GM12878 (cell line): ENCODE data around the gene DAPK2. TPM values are rescaled to one million over a fixed set of nuclear protein-coding genes. Genes with fewer than 3 reads are reported as not detected.

Experiments used
- ATAC-seq: fragments of 200-7000 bp; cut with Tn5 transposase; 3 replicates; pipeline ENCODE4 v1.9.1; 2020; ENCODE audit warnings: mild to moderate bottlenecking, moderate library complexity
- BruUV-seq: library from RNA; stranded (reverse); fragments of 400-500 nt; replicated peaks from 2 replicates; lab custom pipeline; 2021; lab: Mats Ljungman, UMichigan
- CTCF ChIA-PET: fragments of 300-600 bp; sonication (Branson Sonifier 250); formaldehyde crosslinking; extraction: SDS; loops from one replicate; lab custom pipeline; 2021; ENCODE audit warnings: inconsistent platforms; lab: Yijun Ruan, JAX
- POLR2A ChIA-PET: fragments of 350-600 bp; formaldehyde crosslinking; extraction: SDS; loops from one replicate; lab custom pipeline; 2021; ENCODE audit warnings: inconsistent platforms; lab: Charles Lee
- RAD21 ChIA-PET: fragments of 300-600 bp; sonication (Branson Sonifier 250); formaldehyde crosslinking; loops from one replicate; lab custom pipeline; 2023; ENCODE audit warnings: antibody characterized with exemption; ENCODE audit not compliant: unreplicated experiment; lab: Charles Lee
- SMC1A ChIA-PET: fragments of 300-600 bp; sonication (Branson Sonifier 250); formaldehyde crosslinking; loops from one replicate; lab custom pipeline; 2023; ENCODE audit not compliant: unreplicated experiment, uncharacterized antibody; lab: Charles Lee
- DNase-seq: peaks from one replicate; pipeline ENCODE4 v3.0.0-alpha.2; 2011; ENCODE audit warnings: low read depth, low spot score
- FAIRE-seq: peaks from 3 replicates; lab custom pipeline; 2011; peaks lifted over from hg19 to GRCh38; lab: Jason Lieb, UNC
- H2AFZ ChIP-seq: 2 replicates; pipeline ENCODE4 v1.6.0; 2011; ENCODE audit warnings: low read depth, low read length, control low read depth; ENCODE audit not compliant: control insufficient read depth
- H3K27ac ChIP-seq: 2 replicates; pipeline ENCODE4 v1.5.1; 2011; ENCODE audit warnings: control low read depth; ENCODE audit not compliant: control insufficient read depth, insufficient read depth
- H3K27me3 ChIP-seq, 2 experiments: replicated peaks in 1 of 2; 2 replicates each; pipeline versions ENCODE4 v1.6.0 to v1.6.1; 2011; ENCODE audit warnings: low read length in 1 of 2; ENCODE audit not compliant: control insufficient read depth in 2 of 2, insufficient read depth in 2 of 2
- H3K36me3 ChIP-seq, 2 experiments: 2 replicates each; pipeline ENCODE4 v1.5.1; 2011; ENCODE audit warnings: low read length in 1 of 2; ENCODE audit not compliant: control insufficient read depth in 2 of 2, insufficient read depth in 2 of 2
- H3K4me1 ChIP-seq: 2 replicates; pipeline ENCODE4 v1.6.1; 2011; ENCODE audit warnings: mild to moderate bottlenecking, low read length, moderate library complexity, mixed read lengths; ENCODE audit not compliant: control insufficient read depth, insufficient read depth
- H3K4me2 ChIP-seq: 2 replicates; pipeline ENCODE4 v1.6.0; 2011; ENCODE audit warnings: control low read depth; ENCODE audit not compliant: control insufficient read depth, insufficient read depth
- H3K4me3 ChIP-seq: fragments of 200-600 bp; sonication (generic); 2 replicates; pipeline ENCODE4 v1.5.1; 2016
- H3K79me2 ChIP-seq: 2 replicates; pipeline ENCODE4 v1.6.0; 2011; ENCODE audit warnings: low read length; ENCODE audit not compliant: control insufficient read depth, insufficient read depth
- H3K9ac ChIP-seq: 2 replicates; pipeline ENCODE4 v1.8.0; 2011; ENCODE audit warnings: low read length, control low read depth, mixed read lengths; ENCODE audit not compliant: control insufficient read depth, insufficient read depth
- H3K9me3 ChIP-seq: replicated peaks from 3 replicates; pipeline ENCODE4 v1.5.1; 2011; ENCODE audit warnings: mild to moderate bottlenecking, low read length; ENCODE audit not compliant: control insufficient read depth, insufficient read depth
- H4K20me1 ChIP-seq: 2 replicates; pipeline ENCODE4 v1.6.0; 2011; ENCODE audit not compliant: control insufficient read depth, insufficient read depth
- BHLHE40 ChIP-seq, 2 experiments: fragments of 450-650 bp in 1 of 2; IDR thresholded peaks; 2 replicates each; pipeline ENCODE4 v1.6.1; 2011 to 2017; ENCODE audit warnings: low read depth in 2 of 2, borderline replicate concordance in 1 of 2, improper control_type of control experiment in 1 of 2, low read length in 1 of 2, mild to moderate bottlenecking in 1 of 2
- CEBPB ChIP-seq, 2 experiments: fragments of 150-350 bp in 1 of 2; IDR thresholded peaks; 2 replicates each; pipeline ENCODE4 v1.6.1; 2012 to 2014; ENCODE audit warnings: low read depth in 2 of 2, low read length in 2 of 2, borderline replicate concordance in 1 of 2, inconsistent platforms in 1 of 2
- EP300 ChIP-seq, 2 experiments: fragments of 150-350 bp in 1 of 2; IDR thresholded peaks; 2 replicates each; pipeline ENCODE4 v1.6.1; 2011 to 2012; ENCODE audit warnings: low read depth in 2 of 2, low read length in 2 of 2, borderline replicate concordance in 1 of 2, improper control_type of control experiment in 1 of 2, inconsistent platforms in 1 of 2; ENCODE audit not compliant: control insufficient read depth in 1 of 2
- EZH2 ChIP-seq: IDR thresholded peaks from 2 replicates; pipeline ENCODE4 v1.6.1; 2012; ENCODE audit warnings: low read depth, mild to moderate bottlenecking, control low read depth, inconsistent platforms, low read length, borderline replicate concordance; ENCODE audit not compliant: control insufficient read depth
- IKZF2 ChIP-seq, 2 experiments: fragments of 450-650 bp; IDR thresholded peaks; 2 replicates each; pipeline ENCODE4 v1.6.1; 2017; ENCODE audit warnings: mild to moderate bottlenecking in 2 of 2, moderate library complexity in 2 of 2
- JUNB ChIP-seq: IDR thresholded peaks from 2 replicates; pipeline ENCODE4 v1.6.1; 2016; ENCODE audit warnings: antibody characterized with exemption, mild to moderate bottlenecking
- NR2C2 ChIP-seq: IDR thresholded peaks from 2 replicates; pipeline ENCODE4 v1.6.1; 2011; ENCODE audit warnings: borderline replicate concordance, low read depth; ENCODE audit not compliant: control insufficient read depth, insufficient read length
- PAX5 ChIP-seq: IDR thresholded peaks from 2 replicates; pipeline ENCODE4 v1.6.1; 2011; ENCODE audit warnings: low read depth, low read length, borderline replicate concordance
- POLR2A ChIP-seq: IDR thresholded peaks from 2 replicates; pipeline ENCODE4 v1.6.1; 2011; ENCODE audit warnings: low read depth, mild to moderate bottlenecking, low read length
- POLR2AphosphoS2 ChIP-seq: IDR thresholded peaks from 2 replicates; pipeline ENCODE4 v1.6.1; 2011; ENCODE audit warnings: low read depth, mild to moderate bottlenecking, low read length, improper control_type of control experiment, moderate library complexity
- SRF ChIP-seq, 2 experiments: IDR thresholded peaks; 2 replicates each; pipeline ENCODE4 v1.6.1; 2011; ENCODE audit warnings: low read depth in 2 of 2, low read length in 2 of 2, mild to moderate bottlenecking in 1 of 2, moderate library complexity in 1 of 2
- WGBS: methylation state at CpG from one replicate; pipeline ENCODE4 v1.1.6; 2016; ENCODE audit warnings: low lambda C conversion rate; ENCODE audit not compliant: insufficient replicate concordance, insufficient coverage; ENCODE audit errors: missing lambda C conversion rate; 5-methylcytosine and 5-hydroxymethylcytosine counted together
- in situ Hi-C: fragments of 300-500 bp; cut with MboI; formaldehyde crosslinking; loops from 9 replicates; pipeline ENCODE4 v1.14.3; 2018; ENCODE audit warnings: mixed read lengths
- intact Hi-C: fragments of 100-400 bp; cut with micrococcal nuclease; formaldehyde crosslinking; loops from one replicate; pipeline ENCODE4 v1.14.2; 2022; ENCODE audit not compliant: unreplicated experiment
- polyA plus RNA-seq, 11 experiments: library from polyadenylated mRNA; depleted of rRNA in 4 of 11; unstranded in 6 of 11; stranded (reverse) in 5 of 11; fragments of >200 nt; fragmentation: Nextera tagmentation in 4 of 11; fragmentation: Illumina TruSeq in 1 of 11; extraction: Ambion mirVana in 4 of 11; extraction: Trizol in 1 of 11; gene quantifications; 1 replicate in 1 of 11; 2 replicates in 10 of 11; pipeline versions ENCODE4 v1.2.1 to v1.2.3, GENCODE V29; 2011 to 2016; ENCODE audit warnings: inconsistent platforms in 2 of 11, missing spikeins in 2 of 11, low read depth in 1 of 11
- total RNA-seq, 4 experiments: library from RNA; depleted of rRNA in 3 of 4; stranded (reverse); fragments of >200 nt in 3 of 4; fragmentation: Illumina TruSeq in 1 of 4; extraction: Trizol in 1 of 4; gene quantifications; 2 replicates each; pipeline versions ENCODE4 v1.2.1 to v1.2.3, GENCODE V29; 2013 to 2021
- TF ChIP-seq, protein P1 (sequence below): fragments of 450-650 bp; IDR thresholded peaks from 2 replicates; pipeline ENCODE4 v1.6.1; 2017; ENCODE audit warnings: mild to moderate bottlenecking, moderate library complexity
- TF ChIP-seq, protein P2 (sequence below), 3 experiments: IDR thresholded peaks in 2 of 3; conservative IDR thresholded peaks in 1 of 3; 2 replicates each; pipeline ENCODE4 v1.5.1; 2011; ENCODE audit warnings: low read depth in 3 of 3, low read length in 3 of 3, mild to moderate bottlenecking in 3 of 3, control low read depth in 2 of 3, moderate library complexity in 2 of 3, inconsistent platforms in 1 of 3, mixed read lengths in 1 of 3; ENCODE audit not compliant: control insufficient read depth in 2 of 3, insufficient read depth in 1 of 3; ENCODE audit errors: extremely low read depth in 1 of 3

Gene DAPK2
- total and polyA plus RNA-seq, 10 of the 15 experiments (the other 5 are each of a cell fraction or from before 2014, with no cell fraction given), result 0.69 to 8.4 (median 4.1) TPM

DNA sequence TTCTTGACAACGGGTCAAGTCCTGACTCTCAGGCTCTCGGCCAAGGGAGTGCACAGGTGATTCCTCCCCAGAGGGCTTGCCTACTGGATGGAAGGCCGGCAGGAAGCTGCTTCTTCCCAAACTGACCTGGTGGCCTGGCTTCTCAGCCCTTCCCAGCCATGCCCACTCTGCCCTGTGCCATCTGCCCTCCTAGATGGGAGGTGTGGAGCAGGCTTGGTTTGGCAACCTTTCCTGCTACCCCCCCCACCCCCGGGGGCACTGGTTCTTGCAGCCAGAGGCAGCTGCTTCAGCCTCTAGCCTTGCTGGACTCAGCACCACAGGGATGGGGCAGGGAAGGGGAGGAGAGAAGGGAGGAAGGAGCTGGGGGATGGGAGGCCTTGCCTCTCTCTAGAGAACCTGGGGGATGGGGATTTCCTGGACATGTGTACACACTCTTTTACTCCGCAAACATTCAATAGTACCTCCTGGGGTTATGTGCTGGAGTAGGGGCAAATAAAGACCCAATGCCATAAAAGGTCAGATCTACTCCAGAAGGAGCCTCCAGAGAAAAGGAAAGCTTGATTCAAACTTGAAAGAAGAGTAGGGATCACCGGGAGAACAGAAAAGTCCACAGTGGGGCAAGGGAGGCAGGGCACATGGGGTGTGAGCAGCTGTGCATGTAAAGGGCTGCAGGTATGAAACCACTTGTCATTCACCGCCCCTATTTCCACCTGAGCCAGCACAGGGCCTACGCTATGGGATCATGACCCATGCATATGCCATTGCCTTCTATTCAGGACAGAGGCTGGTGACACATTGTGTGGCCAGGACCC lies 4.2 kb upstream of the DAPK2 start:
- POLR2A ChIA-PET, result interaction anchor here (0.5 kb wide), 1 partner anchor 112 kb away, joined by 5 read pairs; no protein-coding TSS in a partner anchor
- TF ChIP-seq POLR2AphosphoS2, result no peak
- TF ChIP-seq, protein P1, sequence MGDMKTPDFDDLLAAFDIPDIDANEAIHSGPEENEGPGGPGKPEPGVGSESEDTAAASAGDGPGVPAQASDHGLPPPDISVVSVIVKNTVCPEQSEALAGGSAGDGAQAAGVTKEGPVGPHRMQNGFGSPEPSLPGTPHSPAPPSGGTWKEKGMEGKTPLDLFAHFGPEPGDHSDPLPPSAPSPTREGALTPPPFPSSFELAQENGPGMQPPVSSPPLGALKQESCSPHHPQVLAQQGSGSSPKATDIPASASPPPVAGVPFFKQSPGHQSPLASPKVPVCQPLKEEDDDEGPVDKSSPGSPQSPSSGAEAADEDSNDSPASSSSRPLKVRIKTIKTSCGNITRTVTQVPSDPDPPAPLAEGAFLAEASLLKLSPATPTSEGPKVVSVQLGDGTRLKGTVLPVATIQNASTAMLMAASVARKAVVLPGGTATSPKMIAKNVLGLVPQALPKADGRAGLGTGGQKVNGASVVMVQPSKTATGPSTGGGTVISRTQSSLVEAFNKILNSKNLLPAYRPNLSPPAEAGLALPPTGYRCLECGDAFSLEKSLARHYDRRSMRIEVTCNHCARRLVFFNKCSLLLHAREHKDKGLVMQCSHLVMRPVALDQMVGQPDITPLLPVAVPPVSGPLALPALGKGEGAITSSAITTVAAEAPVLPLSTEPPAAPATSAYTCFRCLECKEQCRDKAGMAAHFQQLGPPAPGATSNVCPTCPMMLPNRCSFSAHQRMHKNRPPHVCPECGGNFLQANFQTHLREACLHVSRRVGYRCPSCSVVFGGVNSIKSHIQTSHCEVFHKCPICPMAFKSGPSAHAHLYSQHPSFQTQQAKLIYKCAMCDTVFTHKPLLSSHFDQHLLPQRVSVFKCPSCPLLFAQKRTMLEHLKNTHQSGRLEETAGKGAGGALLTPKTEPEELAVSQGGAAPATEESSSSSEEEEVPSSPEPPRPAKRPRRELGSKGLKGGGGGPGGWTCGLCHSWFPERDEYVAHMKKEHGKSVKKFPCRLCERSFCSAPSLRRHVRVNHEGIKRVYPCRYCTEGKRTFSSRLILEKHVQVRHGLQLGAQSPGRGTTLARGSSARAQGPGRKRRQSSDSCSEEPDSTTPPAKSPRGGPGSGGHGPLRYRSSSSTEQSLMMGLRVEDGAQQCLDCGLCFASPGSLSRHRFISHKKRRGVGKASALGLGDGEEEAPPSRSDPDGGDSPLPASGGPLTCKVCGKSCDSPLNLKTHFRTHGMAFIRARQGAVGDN, result no peak
- TF ChIP-seq POLR2A, result no peak
- no peak for TF ChIP-seq EP300 (IDR thresholded peaks at IDR 0.05; ENCODE audit: borderline replicate concordance in 1 of 2, control insufficient read depth in 1 of 2, low read depth in 2 of 2, low read length in 2 of 2)
- no peak for TF ChIP-seq JUNB
- TF ChIP-seq EZH2, result no peak
- TF ChIP-seq SRF (IDR thresholded peaks at IDR 0.05; ENCODE audit: low read depth in 2 of 2, low read length in 2 of 2), result no peak
- no peak for TF ChIP-seq BHLHE40 (IDR thresholded peaks at IDR 0.05; ENCODE audit: borderline replicate concordance in 1 of 2, low read depth in 2 of 2, low read length in 1 of 2)
- no peak for TF ChIP-seq CEBPB (IDR thresholded peaks at IDR 0.05; ENCODE audit: borderline replicate concordance in 1 of 2, low read depth in 2 of 2, low read length in 2 of 2)
- TF ChIP-seq, protein P2, sequence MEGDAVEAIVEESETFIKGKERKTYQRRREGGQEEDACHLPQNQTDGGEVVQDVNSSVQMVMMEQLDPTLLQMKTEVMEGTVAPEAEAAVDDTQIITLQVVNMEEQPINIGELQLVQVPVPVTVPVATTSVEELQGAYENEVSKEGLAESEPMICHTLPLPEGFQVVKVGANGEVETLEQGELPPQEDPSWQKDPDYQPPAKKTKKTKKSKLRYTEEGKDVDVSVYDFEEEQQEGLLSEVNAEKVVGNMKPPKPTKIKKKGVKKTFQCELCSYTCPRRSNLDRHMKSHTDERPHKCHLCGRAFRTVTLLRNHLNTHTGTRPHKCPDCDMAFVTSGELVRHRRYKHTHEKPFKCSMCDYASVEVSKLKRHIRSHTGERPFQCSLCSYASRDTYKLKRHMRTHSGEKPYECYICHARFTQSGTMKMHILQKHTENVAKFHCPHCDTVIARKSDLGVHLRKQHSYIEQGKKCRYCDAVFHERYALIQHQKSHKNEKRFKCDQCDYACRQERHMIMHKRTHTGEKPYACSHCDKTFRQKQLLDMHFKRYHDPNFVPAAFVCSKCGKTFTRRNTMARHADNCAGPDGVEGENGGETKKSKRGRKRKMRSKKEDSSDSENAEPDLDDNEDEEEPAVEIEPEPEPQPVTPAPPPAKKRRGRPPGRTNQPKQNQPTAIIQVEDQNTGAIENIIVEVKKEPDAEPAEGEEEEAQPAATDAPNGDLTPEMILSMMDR (IDR thresholded peaks at IDR 0.05 in 2 of 3, conservative IDR thresholded peaks at IDR 0.05 in 1 of 3; ENCODE audit: control insufficient read depth in 2 of 3, extremely low read depth in 1 of 3, insufficient read depth in 1 of 3, low read depth in 3 of 3, low read length in 3 of 3), result no peak
- TF ChIP-seq NR2C2, result no peak
- TF ChIP-seq IKZF2 (IDR thresholded peaks at IDR 0.05), result no peak
- TF ChIP-seq PAX5, result no peak
- no peak for FAIRE-seq

More for the DNA sequence above, 4.2 kb upstream of the DAPK2 start:
- Histone ChIP-seq H3K4me2 (no peak overlapping the region), H3K79me2 (peaks cover 4% of the 10 kb centered on the region), H3K4me1 (peaks cover 19% of the 10 kb centered on the region), H4K20me1 (no peaks in the 10 kb centered on the region), H2AFZ (no peak overlapping the region), H3K36me3 (no peaks in the 10 kb centered on the region), H3K4me3 (no peak overlapping the region), H3K9ac (no peak overlapping the region), H3K27me3 (no peaks in the 10 kb centered on the region), H3K9me3 (no peaks in the 10 kb centered on the region), H3K27ac (no peak overlapping the region)
- ChIA-PET CTCF (interaction anchor here (0.5 to 2.9 kb wide), 7 partner anchors 11 to 607 kb away, joined by 3 to 13 read pairs (median 3); no protein-coding TSS in a partner anchor), SMC1A (interaction anchor here (1.4 to 8.9 kb wide), 4 partner anchors 10 to 64 kb away, joined by 4 to 79 read pairs (median 40); no protein-coding TSS in a partner anchor), RAD21 (interaction anchor here (0.7 to 8.3 kb wide), 5 partner anchors 17 to 298 kb away, joined by 3 to 104 read pairs (median 4); partner anchors contain the start of gene CIAO2A)
- in situ Hi-C loops (no loop called here), intact Hi-C loops (no loop called here)
- no TSS peak for BruUV-seq
- WGBS, result 82% methylated on average over 8 of the region's 8 CpGs
- DNase-seq, result no peak
- ATAC-seq, result no peak
